AG10803 (cell line): ENCODE results near the gene RRBP1.

ENCODE experiments used
- DNase-seq: peaks from one replicate; pipeline ENCODE4 v3.0.0; 2010; ENCODE audit warnings: low read depth
- H3K4me3 ChIP-seq: 2 replicates; pipeline ENCODE4 v1.5.1; 2011; ENCODE audit warnings: mild to moderate bottlenecking, low read length, control low read depth
- TF ChIP-seq, protein P1 (sequence below): conservative IDR thresholded peaks from 2 replicates; pipeline ENCODE4 v1.5.1; 2011; ENCODE audit warnings: mild to moderate bottlenecking, low read length, control low read depth, inconsistent platforms

The RRBP1 gene

GRCh38 chr20:17614176-17614811 lies 67.7 kb downstream of the RRBP1 start:
- peak; percentile 70 for DNase-seq
- TF ChIP-seq, protein P1, sequence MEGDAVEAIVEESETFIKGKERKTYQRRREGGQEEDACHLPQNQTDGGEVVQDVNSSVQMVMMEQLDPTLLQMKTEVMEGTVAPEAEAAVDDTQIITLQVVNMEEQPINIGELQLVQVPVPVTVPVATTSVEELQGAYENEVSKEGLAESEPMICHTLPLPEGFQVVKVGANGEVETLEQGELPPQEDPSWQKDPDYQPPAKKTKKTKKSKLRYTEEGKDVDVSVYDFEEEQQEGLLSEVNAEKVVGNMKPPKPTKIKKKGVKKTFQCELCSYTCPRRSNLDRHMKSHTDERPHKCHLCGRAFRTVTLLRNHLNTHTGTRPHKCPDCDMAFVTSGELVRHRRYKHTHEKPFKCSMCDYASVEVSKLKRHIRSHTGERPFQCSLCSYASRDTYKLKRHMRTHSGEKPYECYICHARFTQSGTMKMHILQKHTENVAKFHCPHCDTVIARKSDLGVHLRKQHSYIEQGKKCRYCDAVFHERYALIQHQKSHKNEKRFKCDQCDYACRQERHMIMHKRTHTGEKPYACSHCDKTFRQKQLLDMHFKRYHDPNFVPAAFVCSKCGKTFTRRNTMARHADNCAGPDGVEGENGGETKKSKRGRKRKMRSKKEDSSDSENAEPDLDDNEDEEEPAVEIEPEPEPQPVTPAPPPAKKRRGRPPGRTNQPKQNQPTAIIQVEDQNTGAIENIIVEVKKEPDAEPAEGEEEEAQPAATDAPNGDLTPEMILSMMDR = no peak
- H3K4me3 ChIP-seq = no peak overlapping the region

DNA sequence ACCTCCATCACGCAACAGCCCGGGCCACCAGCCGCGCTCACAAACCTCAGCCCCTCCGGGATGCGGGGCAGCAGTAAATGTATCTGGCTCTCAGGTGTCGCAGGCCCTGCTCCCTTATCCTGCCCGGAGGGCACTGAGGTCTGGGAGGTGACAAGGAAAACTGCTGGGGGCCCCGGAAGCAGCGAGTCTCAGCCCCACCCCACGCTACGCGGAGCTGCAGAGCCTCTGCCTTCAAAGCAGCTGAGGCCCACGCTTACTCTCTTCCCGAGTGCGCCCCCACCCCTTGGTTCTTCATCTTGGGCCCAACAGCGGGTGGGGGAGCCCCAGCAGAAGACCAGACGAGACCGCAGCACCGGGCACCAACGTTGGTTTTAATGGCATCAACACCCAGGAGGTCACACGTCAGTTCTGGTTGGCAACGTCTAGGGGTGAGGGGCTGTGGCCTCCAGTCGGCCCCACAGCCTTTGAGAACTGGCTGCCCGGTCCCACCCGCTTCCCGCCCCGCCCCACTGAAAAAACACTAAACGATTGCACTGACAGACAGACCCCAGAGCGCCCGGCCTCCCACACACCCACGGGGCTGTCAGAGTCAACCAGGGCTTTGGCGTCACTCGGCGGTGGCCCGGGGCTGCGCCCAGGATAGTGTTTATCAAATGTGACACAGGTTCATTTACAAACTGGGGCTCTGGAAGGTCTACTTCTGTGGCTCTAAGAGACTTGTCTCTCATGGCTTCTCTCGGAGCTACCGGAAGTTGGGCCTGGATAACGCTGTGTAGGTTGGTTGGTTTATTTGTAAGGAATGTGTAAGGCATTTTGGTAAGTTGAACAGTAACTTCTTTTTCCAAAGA lies 68.5 kb downstream of the RRBP1 start:
- DNase-seq = no peak
- no peak overlapping the region for H3K4me3 ChIP-seq
- TF ChIP-seq, protein P1 = no peak

DNA sequence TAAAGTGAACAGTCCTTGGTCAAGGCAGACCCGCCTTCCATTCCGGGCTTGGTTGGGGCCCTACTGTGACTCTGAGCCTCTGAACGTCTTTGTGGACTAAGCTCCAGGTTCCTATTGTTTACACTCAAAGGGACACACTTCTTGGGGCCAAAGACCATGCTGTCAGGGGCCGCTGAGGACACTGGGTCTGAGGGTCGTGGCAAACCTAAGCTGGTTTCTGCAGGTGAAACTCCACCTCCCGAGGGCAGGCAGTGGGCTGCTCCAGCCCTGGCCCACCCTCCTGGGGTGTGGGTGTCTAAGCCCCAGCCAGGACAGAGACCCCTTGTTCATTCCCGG lies 69.1 kb downstream of the RRBP1 start:
- no peak overlapping the region for H3K4me3 ChIP-seq
- DNase-seq = no peak
- TF ChIP-seq, protein P1 = no peak

DNA sequence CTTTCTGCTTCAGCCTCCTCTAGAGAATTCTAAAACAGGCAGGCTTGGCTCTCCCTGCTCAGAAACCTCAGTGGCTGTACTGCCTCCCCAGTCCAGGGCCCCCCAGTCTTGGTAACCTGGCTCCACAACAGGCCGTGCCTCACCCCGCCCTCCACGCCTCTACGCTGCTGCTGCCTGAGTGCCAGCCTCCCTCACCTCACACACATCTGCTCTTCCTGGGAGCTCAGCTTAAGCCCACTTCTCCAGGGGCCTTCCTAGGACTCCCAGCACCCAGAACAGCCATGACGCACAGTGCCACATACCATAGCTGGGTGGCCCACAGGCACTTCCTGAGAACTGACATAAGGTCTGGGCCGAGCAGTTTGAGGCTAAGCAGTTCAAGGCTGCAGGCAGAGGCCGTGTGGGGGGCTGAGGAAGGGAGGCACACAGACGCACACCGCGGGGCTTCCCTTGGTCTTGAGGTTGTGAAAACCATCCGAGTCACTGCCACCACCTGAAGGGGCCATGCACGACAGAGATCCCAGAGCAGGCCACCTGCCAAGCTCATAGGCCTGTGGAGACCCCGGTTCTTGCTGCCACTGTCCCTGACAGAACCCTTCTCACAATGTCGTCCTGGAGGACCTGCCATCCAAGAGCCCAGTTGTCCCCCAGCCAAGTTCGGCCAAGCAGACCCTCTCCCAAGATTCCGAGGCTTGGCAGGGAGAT lies 69.6 kb downstream of the RRBP1 start:
- peak; percentile 79 for DNase-seq
- TF ChIP-seq, protein P1 = no peak
- H3K4me3 ChIP-seq = no peak overlapping the region

GRCh38 chr20:17611540-17612286 lies 70.3 kb downstream of the RRBP1 start:
- TF ChIP-seq, protein P1 = peak; percentile 49
- peak; percentile 33 for DNase-seq

GRCh38 chr20:17611290-17611539 lies 70.8 kb downstream of the RRBP1 start:
- TF ChIP-seq, protein P1 = no peak
- DNase-seq = no peak
- no peak overlapping the region for H3K4me3 ChIP-seq

More at GRCh38 chr20:17611540-17612286, 70.3 kb downstream of the RRBP1 start:
- H3K4me3 ChIP-seq = no peak overlapping the region
